GM12891 (cell line): ENCODE results near the gene TTC23.

ENCODE experiments used
- POLR2A ChIP-seq: IDR thresholded peaks from 2 replicates; pipeline ENCODE4 v1.6.1; 2011; ENCODE audit warnings: low read depth, low read length, control low read depth
- POLR2AphosphoS5 ChIP-seq: IDR thresholded peaks from 2 replicates; pipeline ENCODE4 v1.6.1; 2011; ENCODE audit warnings: low read depth, low read length, control low read depth
- SPI1 ChIP-seq: IDR thresholded peaks from 2 replicates; pipeline ENCODE4 v1.6.1; 2011; ENCODE audit warnings: low read depth, low read length, control low read depth
- TAF1 ChIP-seq: IDR thresholded peaks from 2 replicates; pipeline ENCODE4 v1.6.1; 2011; ENCODE audit warnings: low read depth, low read length, control low read depth

GRCh38 chr15:99182791-99183190 lies 66.6 kb downstream of the TTC23 start:
- TF ChIP-seq POLR2AphosphoS5 (no peak), POLR2A (no peak), TAF1 (no peak), SPI1 (no peak)
